WTC11 (cell line): ENCODE results near the gene PITPNM2. TPM values are rescaled to one million over a fixed set of nuclear protein-coding genes. Genes with fewer than 3 reads are reported as not detected.

ENCODE experiments used
- ATAC-seq: fragments of 200-7000 bp; cut with Tn5 transposase; 2 replicates; pipeline ENCODE4 v1.10.0; 2021; ENCODE audit warnings: mild to moderate bottlenecking, moderate library complexity
- CTCF ChIA-PET: fragments of 300-600 bp; sonication (Branson Sonifier 250); formaldehyde crosslinking; loops from one replicate; lab custom pipeline; 2021; ENCODE audit warnings: antibody characterized with exemption; lab: Charles Lee
- POLR2A ChIA-PET: fragments of 350-600 bp; sonication (Branson Sonifier 250); formaldehyde crosslinking; loops from one replicate; lab custom pipeline; 2021; ENCODE audit warnings: antibody characterized with exemption; lab: Charles Lee
- DNase-seq: peaks from one replicate; pipeline ENCODE4 v3.0.0; 2021; ENCODE audit warnings: low spot score
- H3K27ac Mint-ChIP-seq: 2 replicates; pipeline ENCODE4 v1.8.0; 2021; ENCODE audit warnings: mixed read lengths
- H3K27me3 Mint-ChIP-seq: 2 replicates; pipeline ENCODE4 v1.8.0; 2021; ENCODE audit warnings: low read depth, mild to moderate bottlenecking, moderate library complexity, mixed read lengths
- H3K36me3 Mint-ChIP-seq: 2 replicates; pipeline ENCODE4 v1.8.0; 2021; ENCODE audit warnings: mixed read lengths
- H3K4me1 Mint-ChIP-seq: 2 replicates; pipeline ENCODE4 v1.8.0; 2022; ENCODE audit warnings: mixed read lengths
- H3K4me3 Mint-ChIP-seq: 2 replicates; pipeline ENCODE4 v1.8.0; 2021; ENCODE audit warnings: mild to moderate bottlenecking, moderate library complexity, mixed read lengths
- H3K9me3 Mint-ChIP-seq: 2 replicates; pipeline ENCODE4 v1.8.0; 2021; ENCODE audit warnings: mixed read lengths
- AFF4 ChIP-seq: sonication (generic); formaldehyde crosslinking; IDR thresholded peaks from 2 replicates; pipeline ENCODE4 v1.8.1; 2023; ENCODE audit warnings: mild to moderate bottlenecking, missing genetic modification reagents, borderline replicate concordance
- ARID4B ChIP-seq: sonication (generic); formaldehyde crosslinking; IDR thresholded peaks from 2 replicates; pipeline ENCODE4 v1.8.0; 2023; ENCODE audit warnings: missing genetic modification reagents, mild to moderate bottlenecking, borderline replicate concordance
- ATF6 ChIP-seq: sonication (generic); formaldehyde crosslinking; IDR thresholded peaks from 2 replicates; pipeline ENCODE4 v1.8.1; 2023; ENCODE audit warnings: mild to moderate bottlenecking, missing genetic modification reagents
- E2F5 ChIP-seq: sonication (generic); formaldehyde crosslinking; IDR thresholded peaks from 2 replicates; pipeline ENCODE4 v1.8.1; 2022; ENCODE audit warnings: mild to moderate bottlenecking, moderate library complexity, missing genetic modification reagents
- EMX1 ChIP-seq: fragments of 250-450 bp; sonication (Bioruptor Pico); IDR thresholded peaks from 2 replicates; pipeline ENCODE4 v1.8.0; 2021; ENCODE audit warnings: mild to moderate bottlenecking
- FOXJ3 ChIP-seq: sonication (generic); formaldehyde crosslinking; IDR thresholded peaks from 2 replicates; pipeline ENCODE4 v1.9.0; 2021; ENCODE audit warnings: missing genetic modification reagents, mild to moderate bottlenecking, borderline replicate concordance
- HMGXB4 ChIP-seq: sonication (generic); formaldehyde crosslinking; IDR thresholded peaks from 2 replicates; pipeline ENCODE4 v1.8.1; 2023; ENCODE audit warnings: mild to moderate bottlenecking, moderate library complexity, missing genetic modification reagents
- IRF1 ChIP-seq: sonication (generic); formaldehyde crosslinking; IDR thresholded peaks from 2 replicates; pipeline ENCODE4 v1.8.0; 2023; ENCODE audit warnings: missing genetic modification reagents
- MAX ChIP-seq: sonication (generic); formaldehyde crosslinking; IDR thresholded peaks from 2 replicates; pipeline ENCODE4 v1.8.0; 2022; ENCODE audit warnings: mild to moderate bottlenecking, missing genetic modification reagents
- MYBL2 ChIP-seq: sonication (generic); formaldehyde crosslinking; IDR thresholded peaks from 2 replicates; pipeline ENCODE4 v1.8.1; 2023; ENCODE audit warnings: mild to moderate bottlenecking, moderate library complexity, missing genetic modification reagents
- OVOL2 ChIP-seq: fragments of 250-450 bp; sonication (Bioruptor Pico); IDR thresholded peaks from 2 replicates; pipeline ENCODE4 v1.9.0; 2021; ENCODE audit warnings: mild to moderate bottlenecking, borderline replicate concordance
- PRRX2 ChIP-seq: fragments of 250-450 bp; sonication (Bioruptor Pico); IDR thresholded peaks from 2 replicates; pipeline ENCODE4 v1.8.0; 2021; ENCODE audit warnings: mild to moderate bottlenecking
- RORB ChIP-seq: fragments of 250-450 bp; sonication (Bioruptor Pico); IDR thresholded peaks from 2 replicates; pipeline ENCODE4 v1.9.0; 2021; ENCODE audit warnings: mild to moderate bottlenecking
- SMAD4 ChIP-seq: sonication (generic); formaldehyde crosslinking; IDR thresholded peaks from 2 replicates; pipeline ENCODE4 v1.8.0; 2022; ENCODE audit warnings: mild to moderate bottlenecking, missing genetic modification reagents
- STAT6 ChIP-seq: sonication (generic); formaldehyde crosslinking; conservative IDR thresholded peaks from 2 replicates; pipeline ENCODE4 v1.8.1; 2023; ENCODE audit warnings: mild to moderate bottlenecking, low read depth, missing genetic modification reagents, moderate library complexity
- TEAD1 ChIP-seq: sonication (generic); formaldehyde crosslinking; IDR thresholded peaks from 2 replicates; pipeline ENCODE4 v1.8.0; 2022; ENCODE audit warnings: mild to moderate bottlenecking, missing genetic modification reagents
- TP53 ChIP-seq: sonication (generic); formaldehyde crosslinking; IDR thresholded peaks from 2 replicates; pipeline ENCODE4 v1.8.1; 2023; ENCODE audit warnings: mild to moderate bottlenecking, missing genetic modification reagents
- ZNF232 ChIP-seq: sonication (generic); formaldehyde crosslinking; IDR thresholded peaks from 2 replicates; pipeline ENCODE4 v1.8.0; 2022; ENCODE audit warnings: mild to moderate bottlenecking, missing genetic modification reagents
- total RNA-seq: library from RNA; stranded (reverse); gene quantifications from 3 replicates; pipeline ENCODE4 v1.2.3, GENCODE V29; 2021

PITPNM2 gene
- total RNA-seq, 1 experiment from 2014 or later, result 8.2 TPM

- H3K36me3 Mint-ChIP-seq, result no peaks in the 10 kb centered on the region
- ChIA-PET CTCF (no interaction called here), POLR2A (no interaction called here)
- DNase-seq (no peak), ATAC-seq (no peak)
- TF ChIP-seq HMGXB4 (CRISPR knock-in tag), result no peak
- TF ChIP-seq AFF4, result no peak
- no peak for TF ChIP-seq SMAD4 (CRISPR knock-in tag)
- TF ChIP-seq ATF6 (CRISPR knock-in tag), result no peak
- TF ChIP-seq MAX, result no peak
- TF ChIP-seq FOXJ3, result no peak
- no peak for TF ChIP-seq ZNF232
- no peak for TF ChIP-seq EMX1 (CRISPR knock-in tag)
- TF ChIP-seq STAT6 (CRISPR knock-in tag), result no peak
- no peak for TF ChIP-seq MYBL2 (CRISPR knock-in tag)
- no peak overlapping the region for H3K27ac Mint-ChIP-seq
- H3K9me3 Mint-ChIP-seq, result no peaks in the 10 kb centered on the region
- peaks cover 27% of the 10 kb centered on the region for H3K27me3 Mint-ChIP-seq
- H3K4me1 Mint-ChIP-seq, result peaks cover 42% of the 10 kb centered on the region
- no peak overlapping the region for H3K4me3 Mint-ChIP-seq
Measured at GRCh38 chr12:123145211-123145610, 5.7 kb downstream of the PITPNM2 start.

GRCh38 chr12:123143736-123144461 lies 7.0 kb downstream of the PITPNM2 start:
- Mint-ChIP-seq H3K4me3 (no peak overlapping the region), H3K27ac (no peak overlapping the region), H3K4me1 (peaks cover 41% of the 10 kb centered on the region), H3K9me3 (no peaks in the 10 kb centered on the region), H3K36me3 (no peaks in the 10 kb centered on the region; the same call in 1 of the 2 replicates), H3K27me3 (peaks cover 15% of the 10 kb centered on the region)
- POLR2A ChIA-PET, result no interaction called here
- ATAC-seq (no peak), DNase-seq (no peak)
- CTCF ChIA-PET, result interaction anchor here (0.9 to 1.8 kb wide), 4 partner anchors 8 to 94 kb away, joined by 3 to 6 read pairs (median 4); no protein-coding TSS in a partner anchor
- TF ChIP-seq OVOL2 (CRISPR knock-in tag) (no peak), E2F5 (CRISPR knock-in tag) (no peak), IRF1 (CRISPR knock-in tag) (no peak), ARID4B (no peak), MYBL2 (CRISPR knock-in tag) (no peak), TP53 (CRISPR knock-in tag) (no peak), PRRX2 (CRISPR knock-in tag) (no peak), TEAD1 (no peak), RORB (CRISPR knock-in tag) (no peak), FOXJ3 (no peak)
